Left cardiac atrium (tissue), 4 donors: ENCODE data around the gene RCAN3. TPM values are rescaled to one million over a fixed set of nuclear protein-coding genes. Genes with fewer than 3 reads are reported as not detected.
"Not testable (repeated sequence)": the region's sequence is repeated elsewhere in the genome, so short reads cannot be mapped to it uniquely, and the experiment has no call there.

Experiments
- ATAC-seq, 2 donors: fragments of 200-7000 bp; cut with Tn5 transposase; one replicate each; pipeline ENCODE4 v1.9.1; 2020; ENCODE audit warnings: mild to moderate bottlenecking in 2 of 2, moderate library complexity in 2 of 2
- DNase-seq: peaks from one replicate; pipeline ENCODE4 v3.0.0-alpha.2; 2020
- intact Hi-C, 2 donors: fragments of 100-400 bp; cut with DNase I; formaldehyde crosslinking; loops; one replicate each; pipeline versions ENCODE4 v1.14.1 to v1.15.1; 2022 to 2023
- total RNA-seq, 2 donors: library from RNA; stranded (reverse); fragmentation: NEBNext Ultra II Directional; extraction: Animal tissue kit (Norgen Biotek cat#: 25700); gene quantifications; one replicate each; pipeline ENCODE4 v1.2.1, GENCODE V29; 2021
- donor health status: DM: no; HTN: yes; CAD: no.
- donor health status: DM: no; HTN: yes; CAD: no; lungs with severe emphysema.
- donor health status: DM: yes; HTN: yes; CAD: no.
- donor health status: Dilated cardiomyopathy.

The RCAN3 gene
- total RNA-seq, 2 donors from 2014 or later: 5.8 to 6.1 TPM

DNA sequence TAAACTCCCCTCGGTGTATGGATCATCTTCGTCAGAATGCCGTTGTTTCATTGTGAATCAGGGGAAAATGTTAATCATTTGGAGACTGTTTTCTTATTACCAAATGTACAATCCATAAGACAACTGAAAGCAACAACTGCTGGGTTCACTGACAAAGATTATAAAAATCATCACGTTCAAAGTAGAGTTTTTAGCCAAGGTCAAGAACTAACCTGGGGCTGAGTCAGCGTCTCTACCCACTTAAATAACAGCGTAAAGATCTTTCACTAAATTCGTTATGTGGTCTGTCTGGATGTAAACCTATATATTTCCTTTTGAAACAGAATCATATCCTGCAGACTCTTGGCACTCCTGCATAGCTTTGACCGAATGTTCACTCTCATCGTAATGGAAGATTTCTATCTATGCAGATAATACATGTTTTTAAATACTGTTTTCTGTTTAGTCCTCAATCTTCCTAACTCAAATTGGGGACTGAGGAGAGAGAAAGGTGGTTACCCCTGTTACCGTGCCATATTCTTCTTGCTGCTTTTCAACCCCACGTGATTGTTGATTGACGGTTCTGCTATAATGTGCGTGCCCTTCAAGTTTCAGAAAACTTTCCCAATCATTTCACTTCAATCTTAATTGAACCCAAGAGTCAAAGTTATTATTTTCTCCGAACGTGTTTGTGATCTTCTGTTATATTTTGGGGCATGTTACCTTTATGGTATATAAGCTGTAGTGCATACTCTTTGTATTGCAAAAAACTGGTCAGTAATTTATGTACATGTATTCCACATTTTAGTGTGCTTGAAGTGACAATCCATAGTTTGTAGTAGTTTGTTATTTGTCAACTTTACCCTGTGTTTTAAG lies 37.6 kb downstream of the RCAN3 start:
- no peak for ATAC-seq
- intact Hi-C loops: loop anchor here in 1 of 2 donors (2.0 kb wide), 1 partner anchor 95 kb away; no protein-coding TSS in a partner anchor
- no peak for DNase-seq

DNA sequence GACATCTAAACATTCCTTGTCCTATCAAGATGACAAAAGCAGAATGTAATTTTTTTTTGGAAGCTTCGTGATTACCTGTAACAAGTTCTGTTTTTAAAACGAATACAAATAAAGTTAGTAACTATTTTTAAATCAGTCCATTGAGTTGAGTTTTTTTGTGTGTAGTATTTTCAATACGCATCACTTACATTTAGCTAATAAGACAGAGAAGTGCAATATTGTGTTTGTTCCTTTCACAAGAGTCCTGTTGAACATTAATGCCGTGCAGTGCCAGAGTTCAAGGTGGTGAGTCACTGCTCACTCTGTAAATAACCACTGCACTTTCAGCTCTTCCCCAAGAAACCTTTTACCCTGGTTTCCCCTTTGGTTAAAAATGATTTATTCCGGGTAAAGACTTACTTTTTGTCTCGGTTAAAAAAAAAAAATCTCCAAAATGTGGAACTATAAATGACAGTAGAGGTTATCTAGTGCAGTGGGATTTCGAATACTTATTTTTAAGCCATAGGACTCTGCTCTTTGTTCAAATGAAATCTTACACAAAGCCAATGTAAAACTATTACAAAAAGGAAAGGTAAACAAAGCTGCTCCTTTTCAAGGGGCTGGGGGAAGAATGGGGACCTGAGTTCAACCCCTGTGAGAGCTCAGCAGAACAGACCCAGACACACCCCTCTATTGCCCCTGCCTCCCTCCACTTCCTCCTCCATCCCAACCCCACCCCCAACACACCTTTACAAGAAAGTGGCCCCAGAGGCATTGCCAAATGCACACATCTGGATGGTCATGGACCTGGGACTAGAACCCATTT lies 38.5 kb downstream of the RCAN3 start:
- ATAC-seq: peak in 1 of 2 donors; percentile 51
- intact Hi-C loops: loop anchor here in 1 of 2 donors (2.0 kb wide), 1 partner anchor 94 kb away; no protein-coding TSS in a partner anchor
- no peak for DNase-seq

DNA sequence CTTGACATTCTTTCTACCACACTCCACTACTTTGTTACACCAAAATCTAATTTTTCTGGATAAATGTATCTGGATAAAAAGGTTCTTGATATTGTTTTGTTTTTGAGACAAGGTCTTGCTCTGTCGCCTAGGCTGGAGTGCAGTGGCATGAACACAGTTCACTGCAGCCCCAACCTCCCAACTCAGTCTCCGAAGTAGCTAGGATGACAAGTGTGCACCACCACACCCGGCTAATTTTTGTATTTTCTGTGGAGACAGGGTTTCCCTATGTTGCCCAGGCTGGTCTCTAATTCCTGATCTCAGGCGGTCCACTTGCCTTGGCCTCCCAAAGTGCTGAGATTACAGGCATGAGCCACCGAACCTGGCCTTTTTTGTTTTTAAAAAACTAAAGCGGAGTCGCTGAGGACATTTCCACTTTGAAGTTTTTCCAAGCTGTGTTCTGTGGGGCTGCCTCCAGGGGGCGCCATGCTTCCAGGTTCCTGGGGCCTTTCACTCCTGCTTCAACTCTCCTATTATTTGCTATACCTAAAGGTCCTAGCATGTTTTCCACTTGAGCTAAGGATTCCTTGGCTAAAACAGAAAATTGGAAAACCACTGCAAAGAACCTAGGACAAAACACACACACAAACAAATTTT lies 39.2 kb downstream of the RCAN3 start:
- DNase-seq (no peak), ATAC-seq (no peak)
- intact Hi-C loops: loop anchor here in 1 of 2 donors (2.0 kb wide), 1 partner anchor 93 kb away; no protein-coding TSS in a partner anchor

DNA sequence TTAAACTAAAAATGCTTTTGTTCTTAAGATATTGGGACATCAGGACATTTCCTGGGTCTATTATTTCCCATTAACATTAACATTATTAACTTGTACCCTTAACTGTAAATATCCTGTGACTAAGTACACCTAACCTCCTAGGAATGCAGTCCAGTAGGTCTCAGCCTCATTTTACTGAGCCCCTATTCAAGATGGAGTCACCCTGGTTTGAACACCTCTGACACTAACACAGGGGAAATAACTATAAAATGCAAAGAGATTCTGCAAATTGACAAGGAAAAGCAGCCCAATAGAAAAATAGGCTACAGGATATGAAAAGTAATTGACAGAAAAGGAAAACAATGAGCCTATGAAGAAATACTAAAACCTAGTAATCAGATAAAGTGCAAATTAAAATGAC lies 41.6 kb downstream of the RCAN3 start:
- DNase-seq (no peak), ATAC-seq (no peak)
- intact Hi-C loops: no loop called here

DNA sequence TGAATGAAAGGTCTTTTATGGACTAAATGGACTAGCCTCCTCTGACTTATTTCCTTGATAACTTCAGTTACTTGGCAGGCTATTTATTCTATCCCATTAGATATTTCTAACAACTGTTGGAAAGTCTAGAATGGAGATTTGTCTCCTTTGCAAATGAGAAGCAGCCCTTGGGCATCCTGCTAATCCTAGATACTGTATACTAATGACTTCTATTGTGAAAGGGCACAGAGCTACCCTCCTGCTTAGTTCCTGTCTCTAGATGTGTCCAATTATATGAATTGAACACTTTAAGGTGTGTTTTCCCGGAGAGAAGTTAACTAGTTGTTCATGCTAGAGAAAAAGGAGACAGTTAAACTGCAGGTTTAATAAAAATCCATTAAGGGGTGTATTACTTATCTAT lies 43.0 kb downstream of the RCAN3 start:
- ATAC-seq (no peak), DNase-seq (no peak)
- intact Hi-C loops: no loop called here

DNA sequence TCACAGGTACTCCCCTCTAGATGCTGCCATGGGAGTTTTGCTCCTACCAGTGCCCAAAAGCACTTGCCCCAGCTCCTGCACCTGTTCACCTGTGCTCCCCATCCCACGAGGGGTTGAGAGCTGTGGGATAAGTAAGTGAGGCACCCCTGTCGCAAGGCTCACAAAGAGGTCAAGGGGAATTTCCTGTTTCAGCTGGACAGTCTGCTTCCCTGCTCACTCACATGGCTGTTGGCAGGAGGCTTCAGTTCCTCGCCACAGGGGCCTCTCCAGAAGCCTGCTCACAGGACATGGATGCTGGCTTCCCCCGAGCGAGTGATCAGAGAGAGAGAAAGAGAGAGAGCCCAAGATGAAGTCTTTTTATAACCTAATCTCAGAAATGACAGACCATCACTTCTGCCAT lies 44.6 kb downstream of the RCAN3 start:
- intact Hi-C loops: no loop called here

DNA sequence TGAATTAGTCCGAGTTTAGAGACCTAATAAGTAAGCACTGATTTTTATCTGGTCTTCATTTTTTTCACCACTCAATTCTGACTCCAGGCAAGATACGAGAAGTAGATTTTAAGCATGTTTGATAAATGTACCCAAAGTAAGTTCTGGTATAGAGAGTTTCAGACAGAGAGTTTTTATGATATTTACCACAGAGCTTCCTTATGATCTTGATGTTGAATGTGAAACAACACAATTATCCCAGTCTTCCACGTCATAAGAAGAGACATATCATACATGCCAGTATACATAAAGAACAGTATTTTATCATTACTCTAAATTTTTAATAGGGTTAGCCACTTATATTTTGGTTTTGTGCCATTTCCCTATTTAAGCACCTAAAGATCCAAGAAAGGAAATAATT lies 45.4 kb downstream of the RCAN3 start:
- intact Hi-C loops: no loop called here
- ATAC-seq (no peak), DNase-seq (no peak)

More for the DNA sequence above, 44.6 kb downstream of the RCAN3 start:
- DNase-seq (no peak), ATAC-seq (no peak)

DNA sequence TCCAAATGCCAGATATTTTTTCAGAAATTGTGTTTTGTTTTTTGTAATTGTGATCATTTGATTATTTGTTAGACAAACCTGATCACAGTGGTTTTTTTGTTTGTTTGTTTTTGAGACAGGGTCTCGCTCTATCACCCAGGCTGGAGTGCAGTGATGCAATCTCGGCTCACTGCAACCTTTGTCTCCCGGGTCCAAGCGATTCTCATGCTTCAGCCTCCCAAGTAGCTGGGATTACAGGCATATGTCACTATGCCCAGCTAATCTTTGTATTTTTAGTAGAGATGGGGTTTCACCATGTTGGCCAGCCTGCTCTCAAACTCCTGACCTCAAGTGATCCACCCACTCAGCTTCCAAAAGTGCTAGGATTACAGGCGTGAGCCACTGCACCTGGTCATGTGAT lies 46.6 kb downstream of the RCAN3 start:
- ATAC-seq, intact Hi-C loops, DNase-seq: not testable (repeated sequence)

DNA sequence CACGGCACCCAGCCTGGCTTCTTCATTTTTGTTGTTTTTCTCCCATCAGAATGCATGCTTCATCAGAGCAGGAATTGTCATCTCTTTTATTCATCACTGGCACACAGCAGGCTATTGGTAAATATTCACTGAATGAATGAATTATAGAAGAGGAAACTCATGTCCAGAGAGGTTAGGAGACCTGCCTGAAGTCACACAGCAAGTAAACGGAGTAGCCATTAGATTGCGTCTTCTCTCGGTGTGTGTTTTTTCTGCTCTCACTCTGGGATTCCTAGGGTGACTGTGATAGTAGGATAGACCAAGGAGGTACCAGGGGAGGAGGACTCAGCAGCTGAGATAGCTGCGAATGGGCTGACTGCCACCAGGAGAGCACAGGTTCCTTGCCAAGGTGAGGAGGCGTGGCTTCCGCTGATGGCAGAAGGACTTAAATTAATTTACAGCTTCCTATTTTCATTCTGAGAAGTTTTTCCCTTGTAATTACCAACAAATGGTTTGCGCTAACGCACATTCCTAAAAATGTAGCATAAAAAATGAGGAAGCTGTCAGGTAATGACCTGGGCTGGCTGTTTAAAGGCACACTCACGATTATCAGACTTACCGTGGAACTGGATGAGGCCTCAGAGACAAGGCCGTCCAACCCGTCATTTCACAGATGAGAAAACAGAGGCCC lies 48.8 kb downstream of the RCAN3 start:
- ATAC-seq (no peak), DNase-seq (no peak)
- intact Hi-C loops: no loop called here

DNA sequence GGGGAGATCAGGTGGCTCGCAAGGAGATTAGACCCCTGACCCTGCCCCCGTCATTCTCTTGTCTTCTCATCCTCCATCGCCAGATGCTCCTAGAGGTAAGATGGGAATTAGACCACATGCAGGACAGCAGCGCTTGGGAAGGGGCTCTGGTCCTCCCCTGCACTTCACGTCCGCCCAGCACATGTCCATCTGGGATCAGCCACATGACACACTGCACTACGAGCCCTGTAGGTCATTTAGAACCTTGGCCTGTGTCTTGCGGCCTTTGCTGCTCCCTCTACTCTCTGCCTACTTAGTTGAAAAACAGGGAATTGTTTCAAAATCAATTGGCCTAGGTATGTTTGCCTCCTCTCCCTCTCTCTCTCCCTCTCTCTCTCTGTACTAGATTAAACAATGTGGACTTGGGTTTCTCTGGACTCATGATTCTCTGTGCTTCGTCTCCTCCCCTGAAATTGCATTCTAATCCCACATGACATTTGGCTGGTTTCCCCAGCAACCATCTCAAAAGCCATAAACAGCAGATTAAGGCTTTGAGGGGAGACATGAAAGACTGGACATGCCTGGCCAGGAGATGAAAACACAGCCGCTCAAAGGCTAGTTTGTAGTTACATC lies 49.4 kb downstream of the RCAN3 start:
- DNase-seq: no peak
- intact Hi-C loops: no loop called here
- ATAC-seq: no peak

DNA sequence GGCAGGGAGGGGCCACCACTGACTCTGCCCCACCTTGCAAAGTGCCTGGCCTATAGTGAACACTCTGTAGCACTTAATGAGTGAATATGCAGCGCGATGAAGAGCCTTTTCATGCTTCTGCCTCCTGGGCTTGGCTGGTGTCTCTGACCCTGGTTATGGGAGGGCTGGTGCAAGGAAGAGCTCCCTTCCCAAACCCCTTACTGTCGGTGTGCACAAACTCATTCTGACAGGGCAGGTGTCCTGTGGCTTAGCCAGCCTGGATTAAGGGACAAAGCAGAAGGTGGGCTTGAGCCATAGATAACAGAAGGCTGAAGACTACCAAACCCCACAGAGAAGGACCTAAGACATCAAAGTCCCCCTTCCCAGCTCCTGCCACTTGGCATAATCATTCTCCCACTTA lies 51.3 kb downstream of the RCAN3 start:
- DNase-seq (no peak), ATAC-seq (no peak)
- intact Hi-C loops: no loop called here

DNA sequence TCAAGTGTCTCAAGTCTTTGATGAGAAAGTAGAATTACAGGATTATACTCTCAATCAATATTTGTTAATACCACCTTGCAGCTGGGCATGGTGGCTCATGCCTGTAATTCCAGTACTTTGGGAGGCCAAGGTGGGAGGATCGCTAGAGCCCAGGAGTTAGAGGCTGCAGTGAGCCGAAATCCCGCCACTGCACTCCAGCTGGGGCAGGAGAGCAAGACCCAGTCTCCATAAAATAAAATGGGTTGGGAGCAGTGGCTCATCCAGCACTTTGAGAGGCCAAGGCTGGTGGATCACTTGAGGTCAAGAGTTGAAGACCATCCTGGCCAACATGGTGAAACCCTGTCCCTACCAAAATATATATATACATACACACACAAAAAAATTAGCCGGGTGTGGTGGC lies 52.1 kb downstream of the RCAN3 start:
- intact Hi-C loops: no loop called here
- DNase-seq (no peak), ATAC-seq (no peak)

DNA sequence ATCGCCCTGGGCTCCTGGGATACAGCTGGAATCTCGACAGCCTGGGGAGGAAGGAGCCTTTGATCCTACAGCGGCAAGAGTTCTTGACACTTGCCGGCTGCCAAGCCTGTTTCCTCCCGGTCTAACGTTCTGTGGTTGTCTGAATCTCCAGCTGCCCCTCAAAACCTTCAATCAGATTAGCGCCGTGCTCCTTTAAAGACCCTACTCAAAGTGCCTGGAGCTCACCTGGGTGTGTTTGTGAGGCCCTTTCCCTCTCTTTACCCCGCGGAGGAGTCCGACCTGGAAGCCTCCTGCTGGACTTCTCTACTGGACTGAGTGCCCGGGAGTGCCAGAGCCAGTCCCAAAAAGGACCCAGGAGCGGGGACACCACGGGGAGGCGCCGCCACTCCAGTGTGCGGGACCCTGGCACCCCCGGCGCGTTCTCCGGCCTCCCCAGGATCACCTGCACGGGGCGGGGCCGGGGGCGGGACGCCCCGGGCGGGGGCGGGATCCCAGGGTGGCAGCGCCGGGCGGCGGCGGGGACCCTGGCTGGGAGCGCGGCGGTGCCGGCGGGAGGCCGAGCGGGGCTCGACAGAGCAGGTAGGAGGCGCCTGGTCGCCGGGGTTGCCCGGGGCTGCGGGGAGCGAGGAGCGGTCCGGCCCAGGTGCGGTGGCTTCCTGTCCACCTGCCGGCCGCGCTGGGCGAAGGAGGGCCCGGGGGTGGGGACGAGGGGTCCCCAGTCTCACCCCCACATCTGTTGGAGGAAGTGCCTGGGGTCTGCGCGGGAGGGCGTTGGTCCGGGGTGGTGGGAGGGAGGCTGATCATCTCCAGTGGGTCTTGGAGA lies 53.2 kb downstream of the RCAN3 start, which contains the start of gene NCMAP:
TSS of gene NCMAP (plus strand) at position 497 of the 823 bp plus-strand sequence. CDS start 39,344 bp downstream, outside the sequence.
- DNase-seq (no peak), ATAC-seq (peak in 1 of 2 donors; percentile 59)
- intact Hi-C loops: no loop called here

DNA sequence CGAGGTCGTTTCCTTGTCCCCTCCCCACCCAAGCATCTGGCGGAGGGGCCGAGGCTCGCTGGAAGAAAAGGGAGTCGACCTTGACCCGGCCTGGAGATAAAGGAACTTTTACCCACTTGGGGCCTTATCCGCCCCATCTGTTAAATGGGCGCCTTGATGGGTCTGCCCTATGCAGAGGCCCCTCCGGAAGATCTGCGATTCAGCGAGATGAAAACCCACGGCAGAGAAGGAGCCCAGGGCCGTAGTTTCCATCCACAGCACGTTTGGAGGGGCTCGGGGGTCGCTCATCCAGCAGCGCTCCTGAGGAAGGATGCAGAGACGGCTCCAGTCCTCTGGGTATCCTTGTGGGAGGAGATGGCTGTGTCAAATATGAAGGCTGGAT lies 53.8 kb downstream of the RCAN3 start:
- intact Hi-C loops: no loop called here
- ATAC-seq (no peak), DNase-seq (no peak)

DNA sequence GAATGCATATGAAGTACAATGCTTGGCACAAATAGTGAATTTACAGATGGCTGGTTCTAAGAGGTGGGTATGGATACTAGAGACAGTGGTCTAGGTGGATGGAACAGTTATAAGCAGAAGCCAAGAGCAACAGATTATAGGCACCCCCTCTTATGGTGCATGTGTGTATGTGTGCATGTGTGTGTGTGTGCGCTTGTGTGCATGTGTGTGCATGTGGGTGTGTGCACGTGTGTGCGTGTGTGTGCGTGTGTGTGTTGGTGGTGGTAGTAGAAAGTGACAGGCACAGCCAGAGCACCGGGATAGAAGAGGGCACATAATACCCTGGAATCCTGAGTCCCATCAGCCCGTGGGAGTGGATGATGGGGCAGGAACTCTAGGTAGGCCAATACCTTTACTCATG lies 54.6 kb downstream of the RCAN3 start:
- no peak for ATAC-seq
- intact Hi-C loops: no loop called here
- DNase-seq: no peak

DNA sequence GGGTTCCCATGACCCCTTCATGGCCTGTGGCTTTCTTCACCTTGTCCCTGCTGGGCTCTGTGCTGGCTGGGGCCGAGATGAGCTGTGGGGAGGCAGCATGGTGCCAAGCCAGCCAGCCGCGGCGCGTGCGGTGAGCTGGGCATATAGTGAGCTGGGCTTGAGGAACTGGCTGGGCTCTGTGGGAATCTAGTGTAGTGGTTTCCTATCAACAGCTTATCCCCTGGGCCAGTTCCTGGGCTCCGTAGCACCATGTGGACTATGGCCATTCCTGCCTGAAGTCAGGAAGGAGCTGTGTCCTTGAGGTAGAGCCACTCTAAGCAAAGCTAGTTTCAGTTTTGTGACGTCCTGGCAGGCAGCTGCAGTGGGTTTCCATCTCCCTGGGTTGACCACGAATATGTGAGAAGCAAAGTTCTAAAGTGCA lies 55.1 kb downstream of the RCAN3 start:
- intact Hi-C loops: no loop called here
- no peak for DNase-seq
- ATAC-seq: no peak

DNA sequence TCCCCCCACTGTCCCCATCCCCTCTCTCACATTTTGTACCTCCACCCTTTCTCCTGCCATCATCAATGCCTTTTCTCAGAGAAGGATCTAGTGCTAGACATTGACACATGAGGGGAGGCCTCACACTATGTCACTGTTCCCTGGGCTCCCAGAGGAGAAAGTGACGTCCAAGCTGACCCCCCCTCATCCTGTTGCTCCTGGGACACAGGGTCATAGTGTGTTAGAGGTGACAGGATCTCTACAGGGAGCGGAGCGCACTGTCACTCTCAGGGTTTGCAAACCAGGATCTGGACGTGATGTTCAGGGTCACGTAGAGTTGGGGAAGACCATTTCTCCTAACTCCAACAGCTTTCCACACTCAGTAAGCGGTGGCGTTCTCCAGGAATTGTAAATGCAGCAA lies 55.8 kb downstream of the RCAN3 start:
- intact Hi-C loops: no loop called here
- DNase-seq (no peak), ATAC-seq (no peak)
